ENCODE measurements around the gene MIPOL1.

Gene MIPOL1

GRCh38 chr14:37413050-37413449 is 215.3 kb downstream of the MIPOL1 start:
- TF ChIP-seq, protein P1, sequence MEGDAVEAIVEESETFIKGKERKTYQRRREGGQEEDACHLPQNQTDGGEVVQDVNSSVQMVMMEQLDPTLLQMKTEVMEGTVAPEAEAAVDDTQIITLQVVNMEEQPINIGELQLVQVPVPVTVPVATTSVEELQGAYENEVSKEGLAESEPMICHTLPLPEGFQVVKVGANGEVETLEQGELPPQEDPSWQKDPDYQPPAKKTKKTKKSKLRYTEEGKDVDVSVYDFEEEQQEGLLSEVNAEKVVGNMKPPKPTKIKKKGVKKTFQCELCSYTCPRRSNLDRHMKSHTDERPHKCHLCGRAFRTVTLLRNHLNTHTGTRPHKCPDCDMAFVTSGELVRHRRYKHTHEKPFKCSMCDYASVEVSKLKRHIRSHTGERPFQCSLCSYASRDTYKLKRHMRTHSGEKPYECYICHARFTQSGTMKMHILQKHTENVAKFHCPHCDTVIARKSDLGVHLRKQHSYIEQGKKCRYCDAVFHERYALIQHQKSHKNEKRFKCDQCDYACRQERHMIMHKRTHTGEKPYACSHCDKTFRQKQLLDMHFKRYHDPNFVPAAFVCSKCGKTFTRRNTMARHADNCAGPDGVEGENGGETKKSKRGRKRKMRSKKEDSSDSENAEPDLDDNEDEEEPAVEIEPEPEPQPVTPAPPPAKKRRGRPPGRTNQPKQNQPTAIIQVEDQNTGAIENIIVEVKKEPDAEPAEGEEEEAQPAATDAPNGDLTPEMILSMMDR (IDR thresholded peaks at IDR 0.05; ENCODE audit: low read depth, low read length, missing control alignments), result no peak

DNA sequence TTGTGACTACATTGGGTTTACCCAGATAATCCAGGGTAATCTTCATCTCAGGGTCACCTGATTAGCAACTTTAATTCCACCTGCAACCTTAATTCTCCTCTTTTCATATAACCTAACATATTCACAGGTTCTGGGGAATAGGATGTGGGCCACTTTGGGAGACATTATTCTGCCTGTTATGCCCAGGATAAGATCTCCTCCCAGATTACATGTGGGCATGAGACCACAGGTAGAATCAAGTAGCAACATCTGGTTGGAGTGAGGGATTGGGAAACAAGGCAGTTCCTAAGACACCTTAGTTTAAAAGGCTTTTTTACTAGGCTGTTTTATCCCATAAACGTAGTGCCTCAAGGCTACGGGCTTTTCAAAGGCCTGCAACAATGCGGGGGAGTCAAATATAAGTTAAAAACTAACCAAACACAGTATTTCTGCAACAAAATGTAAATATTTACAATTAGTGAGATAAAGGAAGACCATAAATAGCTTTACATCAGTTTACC is 215.8 kb downstream of the MIPOL1 start:
- H3K36me3 ChIP-seq (replicated peaks), result no peaks in the 10 kb centered on the region
- no peak for DNase-seq
- no peak overlapping the region for H3K4me3 ChIP-seq (ENCODE audit: low read depth, low read length)
- TF ChIP-seq, protein P1 (IDR thresholded peaks at IDR 0.05; ENCODE audit: low read depth, low read length, missing control alignments), result no peak
- no peak overlapping the region for H3K27ac ChIP-seq
- in situ Hi-C loops (cut with HindIII; ENCODE audit: low pct_ligation_motif_present, low sequenced_read_pairs), result no loop called here
- H3K27me3 ChIP-seq (replicated peaks), result no peaks in the 10 kb centered on the region

More at GRCh38 chr14:37413050-37413449, 215.3 kb downstream of the MIPOL1 start:
- in situ Hi-C loops (cut with HindIII; ENCODE audit: low pct_ligation_motif_present, low sequenced_read_pairs), result no loop called here
- no peak for DNase-seq
- H3K4me3 ChIP-seq (ENCODE audit: low read depth, low read length), result no peak overlapping the region
- no peaks in the 10 kb centered on the region for H3K27me3 ChIP-seq (replicated peaks)
- H3K36me3 ChIP-seq (replicated peaks), result no peaks in the 10 kb centered on the region
- H3K27ac ChIP-seq, result no peak overlapping the region

- no peak overlapping the region for H3K27ac ChIP-seq
- in situ Hi-C loops (cut with HindIII; ENCODE audit: low pct_ligation_motif_present, low sequenced_read_pairs), result no loop called here
These were observed 218.5 kb downstream of the MIPOL1 start for GRCh38 chr14:37416264-37416663.

GRCh38 chr14:37417151-37417550 is 219.4 kb downstream of the MIPOL1 start:
- H3K27me3 ChIP-seq (replicated peaks), result no peaks in the 10 kb centered on the region
- no peak for DNase-seq
- in situ Hi-C loops (cut with HindIII; ENCODE audit: low pct_ligation_motif_present, low sequenced_read_pairs), result no loop called here
- TF ChIP-seq, protein P1 (IDR thresholded peaks at IDR 0.05; ENCODE audit: low read depth, low read length, missing control alignments), result no peak
- H3K4me3 ChIP-seq (ENCODE audit: low read depth, low read length), result no peak overlapping the region
- no peaks in the 10 kb centered on the region for H3K36me3 ChIP-seq (replicated peaks)
- no peak overlapping the region for H3K27ac ChIP-seq

More at GRCh38 chr14:37416264-37416663, 218.5 kb downstream of the MIPOL1 start:
- TF ChIP-seq, protein P1 (IDR thresholded peaks at IDR 0.05; ENCODE audit: low read depth, low read length, missing control alignments), result no peak
- no peaks in the 10 kb centered on the region for H3K27me3 ChIP-seq (replicated peaks)
- DNase-seq, result no peak
- no peaks in the 10 kb centered on the region for H3K36me3 ChIP-seq (replicated peaks)
- no peak overlapping the region for H3K4me3 ChIP-seq (ENCODE audit: low read depth, low read length)

GRCh38 chr14:37417833-37418232 is 220.1 kb downstream of the MIPOL1 start:
- H3K27ac ChIP-seq, result no peak overlapping the region
- in situ Hi-C loops (cut with HindIII; ENCODE audit: low pct_ligation_motif_present, low sequenced_read_pairs), result no loop called here
- H3K4me3 ChIP-seq (ENCODE audit: low read depth, low read length), result no peak overlapping the region
- DNase-seq, result no peak
- no peaks in the 10 kb centered on the region for H3K36me3 ChIP-seq (replicated peaks)
- TF ChIP-seq, protein P1 (IDR thresholded peaks at IDR 0.05; ENCODE audit: low read depth, low read length, missing control alignments), result no peak
- H3K27me3 ChIP-seq (replicated peaks), result no peaks in the 10 kb centered on the region

- no peak overlapping the region for H3K27ac ChIP-seq
- H3K4me3 ChIP-seq (ENCODE audit: low read depth, low read length), result no peak overlapping the region
- TF ChIP-seq, protein P1 (IDR thresholded peaks at IDR 0.05; ENCODE audit: low read depth, low read length, missing control alignments), result no peak
- DNase-seq, result no peak
- in situ Hi-C loops (cut with HindIII; ENCODE audit: low pct_ligation_motif_present, low sequenced_read_pairs), result no loop called here
- no peaks in the 10 kb centered on the region for H3K27me3 ChIP-seq (replicated peaks)
- H3K36me3 ChIP-seq (replicated peaks), result no peaks in the 10 kb centered on the region
These were observed 222.9 kb downstream of the MIPOL1 start for GRCh38 chr14:37420622-37421021.
